Measurements from ENCODE around the gene RAD51B. TPM values are rescaled to one million over a fixed set of nuclear protein-coding genes. Genes with fewer than 3 reads are reported as not detected.

RAD51B gene
- total and polyA plus RNA-seq, 8 donors, result 10.8 to 18.3 (median 14.1) TPM

DNA sequence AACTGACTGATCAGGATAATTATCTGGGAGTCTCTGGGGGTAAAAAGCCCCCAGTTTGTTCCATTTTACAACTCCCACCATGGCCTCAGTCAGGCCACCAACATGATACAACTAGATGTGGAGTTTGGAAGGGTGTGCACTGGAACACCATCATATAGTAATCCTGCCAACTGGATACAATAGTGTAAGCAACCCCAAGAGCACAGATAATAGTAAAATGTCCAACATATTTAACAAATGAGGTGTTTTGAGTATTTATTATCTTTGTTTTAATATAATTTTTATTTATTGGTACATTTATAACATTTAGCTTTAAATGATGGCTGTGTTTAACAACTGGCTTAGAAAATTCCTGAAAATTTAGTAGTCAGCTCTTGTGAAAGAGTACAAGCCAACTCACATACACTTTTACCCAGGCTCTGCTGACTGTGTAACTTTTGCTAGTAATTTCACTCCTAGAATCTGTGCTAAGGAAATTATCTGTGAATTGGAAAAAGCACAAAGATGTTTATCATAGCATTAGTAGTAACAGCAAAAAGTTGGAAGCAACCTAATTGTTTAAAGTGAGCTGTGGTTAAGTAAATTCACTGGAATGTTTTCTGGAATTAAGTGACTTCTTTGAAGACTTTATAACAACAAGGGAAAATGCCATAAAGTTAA, 196.8 kb downstream of the RAD51B start:
- Histone ChIP-seq H3K9me3 (no peaks in the 10 kb centered on the region), H3K4me1 (no peaks in the 10 kb centered on the region), H3K4me3 (no peak overlapping the region), H3K36me3 (no peaks in the 10 kb centered on the region), H3K27ac (no peak overlapping the region), H3K27me3 (no peaks in the 10 kb centered on the region)
- intact Hi-C loops (cut with DNase I), result no loop called here
- TF ChIP-seq, protein P1, sequence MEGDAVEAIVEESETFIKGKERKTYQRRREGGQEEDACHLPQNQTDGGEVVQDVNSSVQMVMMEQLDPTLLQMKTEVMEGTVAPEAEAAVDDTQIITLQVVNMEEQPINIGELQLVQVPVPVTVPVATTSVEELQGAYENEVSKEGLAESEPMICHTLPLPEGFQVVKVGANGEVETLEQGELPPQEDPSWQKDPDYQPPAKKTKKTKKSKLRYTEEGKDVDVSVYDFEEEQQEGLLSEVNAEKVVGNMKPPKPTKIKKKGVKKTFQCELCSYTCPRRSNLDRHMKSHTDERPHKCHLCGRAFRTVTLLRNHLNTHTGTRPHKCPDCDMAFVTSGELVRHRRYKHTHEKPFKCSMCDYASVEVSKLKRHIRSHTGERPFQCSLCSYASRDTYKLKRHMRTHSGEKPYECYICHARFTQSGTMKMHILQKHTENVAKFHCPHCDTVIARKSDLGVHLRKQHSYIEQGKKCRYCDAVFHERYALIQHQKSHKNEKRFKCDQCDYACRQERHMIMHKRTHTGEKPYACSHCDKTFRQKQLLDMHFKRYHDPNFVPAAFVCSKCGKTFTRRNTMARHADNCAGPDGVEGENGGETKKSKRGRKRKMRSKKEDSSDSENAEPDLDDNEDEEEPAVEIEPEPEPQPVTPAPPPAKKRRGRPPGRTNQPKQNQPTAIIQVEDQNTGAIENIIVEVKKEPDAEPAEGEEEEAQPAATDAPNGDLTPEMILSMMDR (IDR thresholded peaks at IDR 0.05), result no peak
- DNase-seq (peak in 2 of 4 donors; percentile 56 to 65), ATAC-seq (peak; percentile 52)

DNA sequence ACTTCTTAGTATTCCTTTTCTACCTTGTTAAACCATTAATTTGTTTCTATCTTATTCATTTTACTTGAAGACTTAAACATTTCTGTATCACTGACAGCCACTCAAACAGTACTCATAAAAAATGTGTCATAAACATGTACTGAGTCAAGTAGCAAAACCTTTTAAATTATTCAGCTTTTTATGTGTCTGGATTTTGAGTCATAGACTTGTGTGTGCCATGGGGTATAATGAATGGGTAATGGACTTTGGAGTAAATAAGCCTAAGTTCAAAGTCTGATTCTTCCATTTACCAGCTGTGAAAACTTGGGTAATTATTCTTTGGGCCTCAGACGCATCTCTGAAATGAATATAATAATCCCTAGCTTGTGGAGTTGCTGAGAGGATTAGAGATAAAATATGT, 199.0 kb downstream of the RAD51B start:
- Histone ChIP-seq H3K36me3 (no peaks in the 10 kb centered on the region), H3K4me1 (no peaks in the 10 kb centered on the region), H3K9me3 (peaks cover 0 to 5% of the 10 kb centered on the region in 2 donors), H3K27ac (no peak overlapping the region), H3K27me3 (no peaks in the 10 kb centered on the region), H3K4me3 (no peak overlapping the region)
- TF ChIP-seq, protein P1 (IDR thresholded peaks at IDR 0.05), result no peak
- intact Hi-C loops (cut with DNase I), result no loop called here
- ATAC-seq, result no peak
- no peak for DNase-seq

DNA sequence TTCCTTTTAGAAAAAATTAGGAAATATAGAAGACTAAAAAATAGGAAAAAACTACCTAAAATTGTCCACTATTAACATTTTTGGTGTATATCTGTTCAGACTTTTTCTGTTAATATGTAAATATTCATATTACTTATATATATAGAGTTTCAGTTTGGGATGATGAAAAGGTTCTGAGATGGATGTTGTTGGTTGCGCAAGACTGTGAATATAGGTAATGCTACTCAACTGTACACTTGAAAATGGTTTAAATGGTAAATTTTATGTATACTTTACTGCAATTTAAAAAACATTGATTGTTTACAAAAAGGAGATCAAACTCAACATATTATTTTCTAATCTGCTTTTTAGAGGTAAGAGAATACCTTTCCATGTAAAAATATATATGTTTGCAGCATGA, 200.9 kb downstream of the RAD51B start:
- peaks cover 0 to 9% of the 10 kb centered on the region in 2 donors for H3K9me3 ChIP-seq
- no peaks in the 10 kb centered on the region for H3K27me3 ChIP-seq
- H3K36me3 ChIP-seq, result no peaks in the 10 kb centered on the region
- H3K27ac ChIP-seq, result no peak overlapping the region
- intact Hi-C loops (cut with DNase I), result no loop called here
- DNase-seq (no peak), ATAC-seq (no peak)
- H3K4me3 ChIP-seq, result no peak overlapping the region
- H3K4me1 ChIP-seq, result no peaks in the 10 kb centered on the region
- TF ChIP-seq, protein P1 (IDR thresholded peaks at IDR 0.05), result no peak

DNA sequence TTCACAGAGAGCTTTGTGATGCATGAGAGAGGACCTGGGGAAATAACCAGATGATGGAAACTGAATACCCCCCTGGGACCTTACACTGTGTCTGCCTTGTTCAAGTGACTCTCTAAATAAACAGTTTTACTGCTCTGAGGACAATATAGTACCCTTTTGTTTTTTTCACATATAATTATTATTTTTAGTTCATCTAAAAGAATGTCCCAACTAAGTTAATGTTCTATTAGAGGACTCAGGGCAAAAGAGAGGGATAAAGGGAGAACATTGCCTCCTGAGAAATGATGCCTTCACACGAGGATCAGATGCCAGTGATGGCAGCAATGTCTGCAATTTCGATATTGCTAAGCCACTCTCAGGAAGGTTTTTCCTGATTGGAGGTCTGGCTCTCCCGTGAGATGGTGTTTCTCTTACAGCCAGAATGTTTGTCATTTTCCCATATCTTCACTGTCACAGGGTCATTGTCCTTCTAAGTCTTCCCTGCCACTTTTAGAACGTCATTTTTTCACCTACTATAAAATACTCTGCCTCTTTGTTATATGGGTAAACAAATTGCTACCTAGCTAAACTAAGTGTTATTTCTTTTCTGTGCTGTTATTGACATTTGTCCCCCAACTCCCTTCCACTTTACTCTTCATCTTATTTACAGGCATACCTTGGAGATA, 201.6 kb downstream of the RAD51B start:
- TF ChIP-seq, protein P1 (IDR thresholded peaks at IDR 0.05), result no peak
- Histone ChIP-seq H3K4me3 (no peak overlapping the region), H3K27me3 (no peaks in the 10 kb centered on the region), H3K4me1 (no peaks in the 10 kb centered on the region), H3K36me3 (no peaks in the 10 kb centered on the region), H3K27ac (no peak overlapping the region), H3K9me3 (peaks cover 0 to 9% of the 10 kb centered on the region in 2 donors)
- ATAC-seq (no peak), DNase-seq (no peak)
- intact Hi-C loops (cut with DNase I), result no loop called here

DNA sequence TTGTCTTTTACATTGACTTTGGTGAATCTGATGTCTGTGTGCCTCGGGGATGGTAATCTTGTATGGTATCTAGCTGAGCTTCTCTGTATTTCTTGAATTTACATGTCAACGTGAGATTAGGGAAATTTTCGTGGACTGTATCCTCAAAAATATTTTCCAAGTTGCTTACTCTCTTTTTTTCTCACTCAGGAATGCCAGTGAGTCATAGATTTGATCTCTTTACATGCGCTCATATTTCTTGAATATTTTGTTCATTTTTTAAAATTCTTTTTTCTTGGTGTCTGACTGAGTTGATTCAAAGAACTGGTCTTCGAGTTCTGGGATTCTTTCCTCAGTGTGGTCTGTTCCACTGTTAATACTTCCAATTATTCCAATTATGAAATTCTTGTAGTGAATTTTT, 207.7 kb downstream of the RAD51B start:
- no peak overlapping the region for H3K4me3 ChIP-seq
- H3K27ac ChIP-seq, result no peak overlapping the region
- H3K4me1 ChIP-seq, result no peaks in the 10 kb centered on the region
- intact Hi-C loops (cut with DNase I), result no loop called here
- H3K9me3 ChIP-seq, result peaks cover 0 to 11% of the 10 kb centered on the region in 2 donors
- H3K36me3 ChIP-seq, result no peaks in the 10 kb centered on the region
- no peaks in the 10 kb centered on the region for H3K27me3 ChIP-seq
- TF ChIP-seq, protein P1 (IDR thresholded peaks at IDR 0.05), result no peak
- no peak for DNase-seq
- ATAC-seq, result no peak

All from left lung (tissue), 10 donors.